ENCODE data around the gene ABO.
"Not testable (repeated sequence)": the region's sequence is repeated elsewhere in the genome, so short reads cannot be mapped to it uniquely, and the experiment has no call there.

Gene ABO

DNA sequence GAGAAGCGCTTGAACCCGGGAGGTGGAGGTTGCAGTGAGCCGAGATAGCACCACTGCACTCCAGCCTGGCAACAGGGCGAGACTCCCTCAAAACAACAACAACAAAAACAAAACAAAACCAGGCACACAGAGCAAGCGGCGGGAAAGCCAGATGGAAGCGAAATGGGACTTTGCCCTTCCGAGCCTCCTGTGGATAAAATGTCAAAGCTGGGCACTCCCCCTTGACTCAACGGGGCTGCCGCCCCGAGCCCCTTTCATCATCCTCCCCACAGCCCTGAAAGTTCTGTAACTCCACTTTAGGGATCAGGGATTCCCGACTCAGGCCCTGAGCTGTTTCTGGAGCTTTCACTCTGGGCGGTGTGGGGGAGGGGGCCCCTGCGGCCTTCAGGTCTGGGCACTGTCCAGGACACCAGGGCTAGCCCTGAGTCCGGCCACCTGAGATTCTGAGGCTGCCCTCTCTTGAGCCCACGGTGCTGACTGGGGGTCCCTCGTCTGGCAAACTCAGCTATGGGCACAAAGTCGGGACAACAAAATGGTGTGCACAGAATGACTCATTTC, 35.4 kb downstream of the ABO start:
- no peaks in the 10 kb centered on the region for H3K36me3 ChIP-seq (ENCODE audit: insufficient read depth, low read length)
- H3K4me1 ChIP-seq (ENCODE audit: insufficient read depth, low read length): peaks cover 8% of the 10 kb centered on the region
- peaks cover 2% of the 10 kb centered on the region for H3K27me3 ChIP-seq (ENCODE audit: insufficient read depth, low read length)
- no peaks in the 10 kb centered on the region for H3K9me3 ChIP-seq (ENCODE audit: low read length)
- no peak overlapping the region for H2AFZ ChIP-seq (ENCODE audit: low read depth, low read length)
- no peak overlapping the region for H3K4me3 ChIP-seq (ENCODE audit: low read length)

DNA sequence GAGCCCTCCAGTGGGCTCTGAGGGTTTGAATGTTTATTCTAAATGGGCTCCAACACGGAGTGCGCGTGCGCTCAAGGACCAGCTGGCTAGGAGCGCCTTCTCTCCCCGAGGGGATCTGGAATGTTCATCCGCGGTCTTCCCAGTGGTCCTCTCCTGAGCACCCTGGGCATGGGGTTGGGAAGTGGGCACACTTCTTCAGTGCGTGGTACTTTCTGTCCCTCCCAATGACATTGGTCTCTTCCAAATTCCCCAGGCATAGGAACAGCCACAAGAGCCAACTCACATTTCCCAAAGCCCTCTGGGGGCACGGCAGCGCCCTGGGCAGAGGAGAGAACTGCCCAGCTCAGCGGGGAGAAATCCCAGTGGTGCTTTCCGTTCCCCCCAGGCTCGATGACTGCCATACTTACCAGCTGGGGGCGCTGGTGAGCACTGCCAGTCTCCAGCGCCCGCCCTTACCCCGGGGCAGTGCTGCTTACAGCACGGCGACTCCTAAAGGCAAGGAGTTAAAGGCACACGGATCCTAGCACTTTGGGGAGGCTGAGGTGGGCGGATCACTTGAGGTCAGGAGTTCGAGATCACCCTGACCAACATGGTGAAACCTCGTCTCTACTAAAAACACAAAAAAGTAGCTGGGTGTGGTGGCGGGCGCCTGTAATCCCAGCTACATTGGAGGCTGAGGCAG, 36.0 kb downstream of the ABO start:
- H2AFZ ChIP-seq (ENCODE audit: low read depth, low read length): no peak overlapping the region
- no peak overlapping the region for H3K4me3 ChIP-seq (ENCODE audit: low read length)
- peaks cover 2% of the 10 kb centered on the region for H3K27me3 ChIP-seq (ENCODE audit: insufficient read depth, low read length)
- peaks cover 8% of the 10 kb centered on the region for H3K4me1 ChIP-seq (ENCODE audit: insufficient read depth, low read length)
- H3K9me3 ChIP-seq (ENCODE audit: low read length): no peaks in the 10 kb centered on the region
- no peaks in the 10 kb centered on the region for H3K36me3 ChIP-seq (ENCODE audit: insufficient read depth, low read length)

DNA sequence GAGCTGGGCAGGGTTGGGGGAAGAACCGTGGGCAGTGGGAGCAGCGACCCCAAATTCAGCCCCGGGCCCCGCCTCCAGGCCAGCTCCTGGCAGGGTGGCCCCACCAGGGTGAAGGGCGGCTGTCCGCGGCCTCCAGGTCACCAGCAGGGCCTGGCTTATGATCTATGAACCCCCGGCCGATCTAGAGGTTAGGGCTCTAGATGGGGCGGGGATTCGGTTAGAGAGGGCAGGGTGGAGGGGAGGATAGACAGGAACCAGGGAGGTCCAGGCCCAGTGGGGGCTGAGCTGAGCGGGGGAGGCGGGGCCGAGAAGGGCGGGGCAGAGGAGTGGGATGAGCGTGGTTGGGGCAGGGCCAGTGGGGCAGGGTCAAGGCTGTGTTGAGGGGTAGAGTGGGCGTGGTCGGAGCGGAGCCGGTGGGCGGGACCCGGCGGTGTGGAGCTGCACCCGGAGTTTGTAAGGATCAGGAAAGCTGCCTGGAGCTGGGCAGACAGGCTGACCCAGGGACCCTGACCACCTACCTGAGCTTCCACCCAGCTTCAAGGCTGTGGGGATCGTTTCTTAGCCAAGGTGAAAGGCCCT, 36.6 kb downstream of the ABO start:
- Histone ChIP-seq H3K4me3 (ENCODE audit: low read length) (no peak overlapping the region), H3K9me3 (ENCODE audit: low read length) (no peaks in the 10 kb centered on the region), H2AFZ (ENCODE audit: low read depth, low read length) (no peak overlapping the region), H3K36me3 (ENCODE audit: insufficient read depth, low read length) (no peaks in the 10 kb centered on the region), H3K27me3 (ENCODE audit: insufficient read depth, low read length) (no peaks in the 10 kb centered on the region), H3K4me1 (ENCODE audit: insufficient read depth, low read length) (peaks cover 8% of the 10 kb centered on the region)

DNA sequence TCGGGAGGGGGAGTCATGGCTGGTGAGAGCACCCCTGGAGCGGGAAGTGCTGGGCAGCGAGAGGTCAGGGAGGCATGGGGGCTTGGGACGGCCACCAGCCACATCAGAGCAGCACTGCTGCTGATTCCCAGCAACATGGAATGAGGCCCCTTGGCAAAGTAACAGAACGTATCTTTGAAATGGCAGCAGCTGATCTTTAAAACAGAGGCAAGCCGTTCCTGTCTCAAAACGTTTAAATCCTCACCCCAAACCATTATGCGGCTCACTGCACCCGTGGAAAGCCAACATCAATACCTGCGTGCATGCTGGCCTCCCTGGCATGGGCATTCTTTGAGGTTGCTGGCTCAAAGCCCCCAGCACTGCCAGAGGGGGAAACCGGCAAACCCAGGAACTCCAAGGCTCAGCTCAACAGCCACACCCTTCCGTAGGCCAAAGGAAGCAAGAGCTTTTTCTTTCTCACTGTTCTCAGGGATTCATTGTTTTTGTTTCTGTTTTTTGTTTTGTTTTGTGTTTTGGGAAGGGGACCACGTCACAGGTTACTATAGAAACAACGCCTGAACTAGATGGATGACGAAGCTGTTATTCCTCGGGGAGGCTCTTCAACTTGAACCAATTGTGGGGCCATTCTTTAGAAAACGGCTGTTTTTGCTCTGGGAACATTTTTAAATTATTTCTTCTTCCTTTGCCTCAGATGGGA, 37.8 kb downstream of the ABO start:
- no peak overlapping the region for H3K4me3 ChIP-seq (ENCODE audit: low read length)
- H3K4me1 ChIP-seq (ENCODE audit: insufficient read depth, low read length): peaks cover 8% of the 10 kb centered on the region
- no peaks in the 10 kb centered on the region for H3K36me3 ChIP-seq (ENCODE audit: insufficient read depth, low read length)
- no peak overlapping the region for H2AFZ ChIP-seq (ENCODE audit: low read depth, low read length)
- no peaks in the 10 kb centered on the region for H3K27me3 ChIP-seq (ENCODE audit: insufficient read depth, low read length)
- H3K9me3 ChIP-seq (ENCODE audit: low read length): no peaks in the 10 kb centered on the region

DNA sequence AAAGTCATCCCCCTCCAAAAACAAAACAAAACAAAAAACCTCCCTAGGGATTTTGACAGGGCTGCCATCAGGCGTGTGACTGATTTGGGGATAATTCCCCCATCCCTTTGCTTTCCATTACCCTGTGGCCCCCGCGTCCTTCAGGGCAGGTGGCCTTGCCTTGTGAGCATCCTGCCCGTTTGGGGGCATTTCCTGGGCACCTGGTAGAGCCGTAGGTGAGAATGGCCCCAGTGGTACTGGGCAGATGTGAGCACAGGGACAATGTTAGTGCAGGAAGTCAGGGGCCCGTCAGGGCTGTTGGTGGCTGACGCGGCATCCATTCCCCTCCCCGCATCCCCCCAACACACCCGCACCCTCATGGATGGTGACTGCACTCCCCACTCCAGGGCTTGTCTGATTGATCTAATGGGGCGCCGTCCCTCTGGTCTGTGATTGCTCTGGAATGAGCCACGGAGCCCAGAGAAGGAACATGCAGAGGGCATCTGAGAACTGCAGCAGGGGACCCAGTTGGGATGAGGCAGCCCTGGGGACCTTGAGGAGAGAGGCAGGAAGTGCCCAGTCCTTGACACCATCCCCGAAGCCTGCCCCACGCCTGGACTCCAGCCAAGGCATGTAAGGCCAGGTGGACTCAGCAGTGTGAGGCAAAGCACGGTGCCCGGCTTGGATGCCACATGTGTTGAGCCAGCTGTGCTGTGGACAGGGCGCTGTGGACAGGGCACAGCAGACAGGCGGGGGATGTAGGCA, 38.5 kb downstream of the ABO start:
- not testable (repeated sequence) for H3K27me3 ChIP-seq (ENCODE audit: insufficient read depth, low read length); H3K36me3 ChIP-seq (ENCODE audit: insufficient read depth, low read length); H3K4me3 ChIP-seq (ENCODE audit: low read length); H3K4me1 ChIP-seq (ENCODE audit: insufficient read depth, low read length); H3K9me3 ChIP-seq (ENCODE audit: low read length); H2AFZ ChIP-seq (ENCODE audit: low read depth, low read length)

DNA sequence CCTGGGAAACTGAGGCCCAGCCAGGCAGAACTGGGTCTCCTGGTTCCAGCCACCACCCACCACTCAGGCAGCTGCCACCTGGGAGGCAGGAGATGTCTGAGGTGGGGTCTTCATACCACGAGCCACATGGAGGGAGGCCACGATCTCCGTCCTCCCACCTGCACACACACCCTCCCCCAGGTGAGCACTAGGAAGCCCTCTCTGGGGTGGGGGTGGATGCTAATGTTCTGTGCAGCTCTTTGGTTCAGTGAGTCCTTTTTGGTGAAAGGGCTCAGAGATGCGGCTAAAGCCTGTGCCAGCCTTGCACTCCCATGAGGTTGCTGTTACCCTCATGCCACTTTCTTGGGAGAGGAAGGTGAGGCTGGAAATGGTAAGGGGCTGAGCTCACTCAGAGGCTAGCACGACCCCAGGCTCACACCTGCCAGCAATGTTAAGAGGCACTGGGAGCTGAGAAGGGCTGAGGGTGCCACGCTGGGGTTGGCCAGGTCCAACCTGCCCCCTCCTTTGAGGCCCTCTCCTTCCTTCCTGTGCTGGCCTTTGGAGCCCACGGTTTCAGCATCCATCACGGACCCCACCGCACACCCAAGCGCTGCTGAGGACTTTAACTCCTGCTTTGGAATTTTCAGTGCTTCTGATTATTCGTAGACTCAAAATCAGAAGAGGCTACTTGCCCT, 39.3 kb downstream of the ABO start:
- H3K36me3 ChIP-seq (ENCODE audit: insufficient read depth, low read length): no peaks in the 10 kb centered on the region
- no peaks in the 10 kb centered on the region for H3K9me3 ChIP-seq (ENCODE audit: low read length)
- H3K4me1 ChIP-seq (ENCODE audit: insufficient read depth, low read length): peaks cover 8% of the 10 kb centered on the region
- H2AFZ ChIP-seq (ENCODE audit: low read depth, low read length): no peak overlapping the region
- H3K4me3 ChIP-seq (ENCODE audit: low read length): no peak overlapping the region
- H3K27me3 ChIP-seq (ENCODE audit: insufficient read depth, low read length): no peaks in the 10 kb centered on the region

DNA sequence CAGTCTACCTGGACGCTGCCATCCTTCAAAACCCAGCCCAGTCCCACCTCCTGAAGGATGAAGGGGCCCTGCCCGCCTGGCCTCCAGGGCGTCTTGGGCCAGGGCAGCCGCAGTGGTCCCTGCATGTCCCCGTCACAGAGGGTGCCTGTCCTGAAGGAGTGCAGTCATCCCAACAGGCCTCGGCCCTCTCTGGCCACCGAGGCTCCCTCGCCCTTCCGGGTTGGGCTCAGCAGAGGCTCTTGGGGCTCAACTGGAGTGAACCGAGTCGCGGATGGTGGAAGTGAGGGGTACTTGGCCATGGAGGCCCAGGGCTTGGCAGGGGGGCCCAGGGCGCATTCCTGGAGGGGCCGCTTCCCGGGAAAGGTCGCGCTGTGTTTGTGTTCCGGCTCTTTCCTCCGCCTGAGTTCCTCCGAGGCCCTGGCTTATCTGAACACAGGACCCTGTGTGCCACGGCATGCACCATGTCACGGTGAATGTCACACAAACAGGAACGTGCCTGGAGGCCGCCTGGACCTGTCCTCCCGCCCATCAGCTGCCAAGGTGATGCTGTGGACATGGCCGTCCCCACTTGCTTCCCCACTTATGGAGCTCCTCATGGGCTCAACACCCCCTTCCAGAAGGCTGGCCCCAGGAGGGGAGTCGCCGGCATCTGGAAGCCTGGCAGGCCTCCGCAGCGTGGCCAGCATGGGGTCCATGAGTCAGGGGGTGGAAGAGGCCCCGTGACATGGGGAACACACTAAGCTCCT, 40.3 kb downstream of the ABO start:
- H3K9me3 ChIP-seq (ENCODE audit: low read length): peaks cover 3% of the 10 kb centered on the region
- peaks cover 8% of the 10 kb centered on the region for H3K4me1 ChIP-seq (ENCODE audit: insufficient read depth, low read length)
- H2AFZ ChIP-seq (ENCODE audit: low read depth, low read length): no peak overlapping the region
- no peaks in the 10 kb centered on the region for H3K36me3 ChIP-seq (ENCODE audit: insufficient read depth, low read length)
- no peaks in the 10 kb centered on the region for H3K27me3 ChIP-seq (ENCODE audit: insufficient read depth, low read length)
- H3K4me3 ChIP-seq (ENCODE audit: low read length): no peak overlapping the region

DNA sequence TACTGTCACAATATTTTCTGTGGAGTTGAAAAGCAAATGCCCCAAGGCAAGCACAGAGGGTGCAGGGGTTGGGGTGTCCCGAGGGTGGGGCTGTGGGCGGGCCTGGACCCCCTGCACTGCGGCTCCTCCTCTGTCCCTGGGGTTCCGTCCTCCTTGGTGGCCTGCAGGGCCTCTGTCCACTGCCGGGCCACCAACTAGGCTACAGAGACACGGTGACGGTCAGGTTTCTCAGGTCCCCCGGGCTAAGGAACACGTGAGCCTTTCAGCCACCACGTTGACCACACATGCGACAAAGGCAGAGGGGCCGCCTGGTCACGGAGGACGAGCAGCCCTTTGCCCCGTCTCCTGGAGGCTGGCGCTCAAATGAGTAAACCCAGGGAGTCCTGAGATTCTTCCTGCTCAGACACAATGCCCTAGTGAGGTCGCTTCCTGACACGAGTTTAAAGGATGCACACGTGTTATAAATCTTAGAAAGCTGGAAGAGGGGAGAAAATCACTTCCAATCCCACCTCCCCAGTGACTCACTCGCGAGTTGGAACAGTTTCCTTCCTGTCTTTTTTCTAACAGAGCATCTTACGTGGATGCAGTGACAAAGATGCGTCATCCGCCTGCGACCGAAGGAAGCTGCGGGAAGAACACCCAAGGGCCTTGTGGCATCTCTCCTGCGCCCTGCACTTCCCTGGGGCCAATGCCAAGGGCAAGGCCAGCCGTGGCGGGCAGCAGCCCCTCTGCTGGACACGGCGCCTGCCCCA, 41.1 kb downstream of the ABO start:
- no peak overlapping the region for H3K4me3 ChIP-seq (ENCODE audit: low read length)

DNA sequence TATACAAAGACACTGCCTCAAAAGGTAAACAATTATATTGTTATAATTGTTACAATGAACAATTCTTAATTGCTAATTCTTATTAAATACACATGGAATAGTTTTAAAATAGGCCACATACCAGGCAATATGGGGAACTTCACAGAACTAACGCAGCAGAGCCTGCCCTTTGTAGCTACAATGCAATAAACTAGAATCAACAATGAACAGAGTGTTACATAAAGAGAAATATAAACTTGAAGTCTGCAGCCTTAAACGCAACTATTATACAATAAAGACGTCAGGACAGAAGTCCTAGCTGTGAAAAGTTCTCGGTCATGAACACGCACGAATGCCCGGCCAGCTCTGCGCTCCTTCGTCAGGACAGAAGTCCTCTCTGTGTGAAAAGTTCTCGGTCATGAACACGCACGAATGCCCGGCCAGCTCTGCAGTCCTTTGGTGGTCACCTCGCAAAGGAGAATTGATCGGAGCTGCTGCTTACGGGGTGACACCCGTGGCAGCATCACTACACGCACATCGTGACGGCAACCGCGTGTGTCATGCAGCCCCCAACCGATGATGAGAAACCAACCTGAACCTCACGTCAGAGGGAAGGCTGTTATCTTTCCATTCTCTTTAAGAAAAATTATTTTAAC, 43.0 kb downstream of the ABO start:
- not testable (repeated sequence) for H2AFZ ChIP-seq (ENCODE audit: low read depth, low read length); H3K4me3 ChIP-seq (ENCODE audit: low read length); H3K27me3 ChIP-seq (ENCODE audit: insufficient read depth, low read length); H3K36me3 ChIP-seq (ENCODE audit: insufficient read depth, low read length); H3K9me3 ChIP-seq (ENCODE audit: low read length); H3K4me1 ChIP-seq (ENCODE audit: insufficient read depth, low read length)

More for the DNA sequence above, 41.1 kb downstream of the ABO start:
- peaks cover 3% of the 10 kb centered on the region for H3K9me3 ChIP-seq (ENCODE audit: low read length)
- no peaks in the 10 kb centered on the region for H3K36me3 ChIP-seq (ENCODE audit: insufficient read depth, low read length)
- H3K4me1 ChIP-seq (ENCODE audit: insufficient read depth, low read length): peaks cover 8% of the 10 kb centered on the region
- H3K27me3 ChIP-seq (ENCODE audit: insufficient read depth, low read length): no peaks in the 10 kb centered on the region
- no peak overlapping the region for H2AFZ ChIP-seq (ENCODE audit: low read depth, low read length)

DNA sequence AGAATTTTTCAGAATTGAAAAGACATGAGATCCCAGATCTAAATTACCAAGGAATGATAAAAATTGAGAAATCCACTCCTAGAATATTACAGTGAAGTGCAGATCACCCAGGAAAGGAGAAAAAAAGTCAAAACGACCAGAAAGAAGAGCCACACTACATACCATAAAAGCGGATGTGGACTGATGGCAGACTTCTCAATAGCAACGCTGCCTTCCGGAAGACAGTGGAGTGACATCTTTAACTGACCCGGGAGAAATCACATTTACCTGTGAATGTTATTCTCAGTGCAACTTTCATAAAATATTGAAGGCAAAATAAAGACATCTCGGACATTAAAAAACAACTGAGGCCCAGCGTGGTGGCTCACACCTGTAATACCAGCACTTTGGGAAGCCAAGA, 44.5 kb downstream of the ABO start:
- H3K4me3 ChIP-seq (ENCODE audit: low read length); H3K36me3 ChIP-seq (ENCODE audit: insufficient read depth, low read length); H3K27me3 ChIP-seq (ENCODE audit: insufficient read depth, low read length); H3K9me3 ChIP-seq (ENCODE audit: low read length); H2AFZ ChIP-seq (ENCODE audit: low read depth, low read length); H3K4me1 ChIP-seq (ENCODE audit: insufficient read depth, low read length): not testable (repeated sequence)

DNA sequence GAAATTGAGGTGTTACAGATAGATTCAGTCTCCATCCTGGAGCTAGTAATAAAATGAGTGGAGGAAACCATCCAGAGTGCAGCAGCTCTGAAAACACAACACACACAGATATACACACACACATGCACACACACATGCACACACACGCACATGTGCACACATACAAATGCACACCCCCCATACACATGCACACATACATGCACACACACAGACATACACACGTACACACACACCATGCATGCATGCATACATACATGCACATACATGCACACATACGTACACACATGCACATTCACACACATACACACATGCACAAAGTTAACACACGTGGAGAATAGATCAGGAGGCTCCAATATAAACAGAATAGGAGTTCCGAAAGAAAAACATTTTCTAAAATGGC, 44.9 kb downstream of the ABO start:
- peaks cover 3% of the 10 kb centered on the region for H3K9me3 ChIP-seq (ENCODE audit: low read length)
- no peak overlapping the region for H3K4me3 ChIP-seq (ENCODE audit: low read length)
- no peaks in the 10 kb centered on the region for H3K36me3 ChIP-seq (ENCODE audit: insufficient read depth, low read length)
- H2AFZ ChIP-seq (ENCODE audit: low read depth, low read length): no peak overlapping the region
- peaks cover 8% of the 10 kb centered on the region for H3K27me3 ChIP-seq (ENCODE audit: insufficient read depth, low read length)
- no peaks in the 10 kb centered on the region for H3K4me1 ChIP-seq (ENCODE audit: insufficient read depth, low read length)

Measured in neuron (in vitro differentiated cells).